OCI-LY3 (cell line): Measurements from ENCODE around the gene JAZF1.

Source experiments
- H2AFZ ChIP-seq: fragments of 200-600, 300-600 bp; shearing (Covaris generic); 2 replicates; pipeline ENCODE4 v1.6.0; 2014; ENCODE audit warnings: antibody characterized with exemption, low read depth, low read length
- H3K27ac ChIP-seq: fragments of 200-600, 300-600 bp; sonication (generic); 2 replicates; pipeline ENCODE4 v1.5.1; 2014; ENCODE audit warnings: mild to moderate bottlenecking, low read length, moderate library complexity, mixed read lengths
- H3K27me3 ChIP-seq: fragments of 200-600, 300-600 bp; sonication (generic); 2 replicates; pipeline ENCODE4 v1.6.1; 2014; ENCODE audit warnings: low read depth, low read length, mixed read lengths
- H3K36me3 ChIP-seq: fragments of 200-600, 300-600 bp; sonication (generic); replicated peaks from 2 replicates; pipeline ENCODE3; 2014; ENCODE audit warnings: low read depth, low read length, mixed read lengths
- H3K4me1 ChIP-seq: fragments of 300-600, 200-600 bp; sonication (generic); 2 replicates; pipeline ENCODE4 v1.6.1; 2014; ENCODE audit warnings: low read length, mixed read lengths
- H3K4me2 ChIP-seq: fragments of 200-600, 300-600 bp; sonication (generic); 2 replicates; pipeline ENCODE4 v1.6.1; 2014; ENCODE audit warnings: low read length, mixed read lengths
- H3K4me3 ChIP-seq: fragments of 300-600, 200-600 bp; sonication (generic); 2 replicates; pipeline ENCODE4 v1.5.1; 2014; ENCODE audit warnings: antibody characterized with exemption, mild to moderate bottlenecking, low read length, moderate library complexity
- H3K79me2 ChIP-seq: fragments of 300-600, 200-600 bp; shearing (Covaris generic); 2 replicates; pipeline ENCODE4 v1.6.1; 2014; ENCODE audit warnings: mild to moderate bottlenecking, low read length, mixed read lengths
- H3K9ac ChIP-seq: fragments of 300-600, 200-600 bp; shearing (Covaris generic); 2 replicates; pipeline ENCODE4 v1.6.0; 2014; ENCODE audit warnings: mild to moderate bottlenecking, low read length, moderate library complexity
- H3K9me3 ChIP-seq: fragments of 200-600, 300-600 bp; shearing (Covaris generic); 2 replicates; pipeline ENCODE4 v1.6.1; 2014; ENCODE audit warnings: low read length, mixed read lengths; ENCODE audit not compliant: insufficient read depth
- H4K20me1 ChIP-seq: fragments of 200-600, 300-600 bp; sonication (generic); 2 replicates; pipeline ENCODE4 v1.6.1; 2016; ENCODE audit warnings: low read length, mixed read lengths; ENCODE audit not compliant: insufficient read depth
- CTCF ChIP-seq: fragments of 200-600, 300-600 bp; sonication (generic); IDR thresholded peaks from 2 replicates; pipeline ENCODE4 v1.5.1; 2014; ENCODE audit warnings: antibody characterized with exemption, low read length, low read depth
- EZH2phosphoT487 ChIP-seq: fragments of 200-600 bp; shearing (Covaris generic); IDR thresholded peaks from 2 replicates; pipeline ENCODE4 v1.6.1; 2018; ENCODE audit warnings: antibody characterized with exemption, mixed run types, low read depth

The JAZF1 gene

GRCh38 chr7:27876756-27877155 is 303.8 kb downstream of the JAZF1 start:
- Histone ChIP-seq H3K4me3 (no peak overlapping the region), H3K4me2 (no peak overlapping the region), H2AFZ (no peak overlapping the region), H3K27me3 (no peaks in the 10 kb centered on the region), H3K36me3 (no peaks in the 10 kb centered on the region), H3K4me1 (no peaks in the 10 kb centered on the region), H3K79me2 (no peaks in the 10 kb centered on the region), H3K9ac (no peak overlapping the region), H3K9me3 (no peaks in the 10 kb centered on the region), H4K20me1 (no peaks in the 10 kb centered on the region), H3K27ac (no peak overlapping the region)
- TF ChIP-seq EZH2phosphoT487 = no peak
- no peak for TF ChIP-seq CTCF

- Histone ChIP-seq H3K4me2 (no peak overlapping the region), H3K27ac (no peak overlapping the region), H3K4me3 (no peak overlapping the region), H3K27me3 (no peaks in the 10 kb centered on the region), H3K36me3 (no peaks in the 10 kb centered on the region), H3K4me1 (no peaks in the 10 kb centered on the region), H2AFZ (no peak overlapping the region), H3K79me2 (no peaks in the 10 kb centered on the region), H3K9me3 (no peaks in the 10 kb centered on the region), H3K9ac (no peak overlapping the region), H4K20me1 (no peaks in the 10 kb centered on the region)
- no peak for TF ChIP-seq CTCF
- no peak for TF ChIP-seq EZH2phosphoT487
These were observed 304.8 kb downstream of the JAZF1 start for GRCh38 chr7:27875832-27876231.

GRCh38 chr7:27875061-27875460 is 305.5 kb downstream of the JAZF1 start:
- H3K4me3 ChIP-seq = no peak overlapping the region
- H3K27ac ChIP-seq = no peak overlapping the region
- H4K20me1 ChIP-seq = no peaks in the 10 kb centered on the region
- no peaks in the 10 kb centered on the region for H3K79me2 ChIP-seq
- TF ChIP-seq CTCF (no peak), EZH2phosphoT487 (no peak)
- H3K4me1 ChIP-seq = no peaks in the 10 kb centered on the region
- H3K4me2 ChIP-seq = no peak overlapping the region
- H2AFZ ChIP-seq = no peak overlapping the region
- H3K27me3 ChIP-seq = no peaks in the 10 kb centered on the region
- no peak overlapping the region for H3K9ac ChIP-seq
- H3K9me3 ChIP-seq = no peaks in the 10 kb centered on the region
- H3K36me3 ChIP-seq = no peaks in the 10 kb centered on the region

DNA sequence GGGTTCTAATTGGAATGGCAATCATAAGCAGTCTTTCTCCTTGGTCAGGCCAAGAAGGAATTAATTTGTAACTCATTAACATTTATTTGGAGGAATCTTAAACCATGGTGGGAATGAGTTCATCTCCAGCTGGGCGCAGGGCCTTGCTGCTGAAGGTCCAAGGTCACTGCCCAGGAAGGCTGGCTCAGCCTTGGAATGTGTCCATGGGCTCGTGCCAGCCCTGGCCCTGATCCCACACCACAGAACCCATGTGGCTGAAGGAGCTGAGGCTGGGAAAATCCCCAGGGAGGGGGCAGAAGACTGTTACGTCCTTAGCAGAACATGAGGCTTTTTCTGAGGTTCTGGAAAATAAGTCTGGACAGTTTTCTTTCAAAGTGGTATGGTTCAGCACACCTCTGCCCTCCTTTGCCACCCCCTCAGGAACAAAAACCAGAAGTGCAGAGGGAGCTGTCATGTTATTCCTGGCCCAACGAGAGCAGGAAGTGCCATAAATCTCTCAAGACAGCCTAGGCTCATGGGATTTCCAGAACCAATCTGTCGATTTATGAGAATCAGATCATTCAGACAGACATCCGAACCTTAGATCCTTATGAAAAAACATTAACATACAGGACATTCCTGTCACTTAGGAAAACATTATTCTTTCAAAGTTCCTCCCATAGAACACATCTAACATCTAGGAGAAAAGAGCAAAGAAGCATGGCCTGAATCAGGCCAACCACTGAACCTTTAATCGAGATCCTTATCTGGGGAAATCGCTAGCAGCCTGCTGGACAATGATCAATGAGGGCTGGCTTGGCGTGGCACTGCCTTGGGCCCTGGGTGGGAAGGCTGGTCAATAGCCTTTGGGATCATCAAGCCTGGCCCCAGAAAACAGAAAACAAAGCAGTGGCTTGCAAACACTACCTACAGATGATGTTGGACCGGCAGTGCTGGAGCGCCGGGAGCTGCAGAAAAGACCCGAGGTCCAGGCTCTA is 306.3 kb downstream of the JAZF1 start:
- Histone ChIP-seq H3K27me3 (no peaks in the 10 kb centered on the region), H4K20me1 (no peaks in the 10 kb centered on the region), H3K4me2 (no peak overlapping the region), H3K36me3 (no peaks in the 10 kb centered on the region), H2AFZ (no peak overlapping the region), H3K9ac (no peak overlapping the region), H3K27ac (no peak overlapping the region), H3K4me3 (no peak overlapping the region), H3K4me1 (no peaks in the 10 kb centered on the region), H3K9me3 (no peaks in the 10 kb centered on the region), H3K79me2 (no peaks in the 10 kb centered on the region)
- TF ChIP-seq EZH2phosphoT487 (no peak), CTCF (no peak)
